ENCODE results near the gene SLC17A3. TPM values are rescaled to one million over a fixed set of nuclear protein-coding genes. Genes with fewer than 3 reads are reported as not detected.

Gene SLC17A3
- total and polyA plus RNA-seq, 2 experiments from 2014 or later: not detected

DNA sequence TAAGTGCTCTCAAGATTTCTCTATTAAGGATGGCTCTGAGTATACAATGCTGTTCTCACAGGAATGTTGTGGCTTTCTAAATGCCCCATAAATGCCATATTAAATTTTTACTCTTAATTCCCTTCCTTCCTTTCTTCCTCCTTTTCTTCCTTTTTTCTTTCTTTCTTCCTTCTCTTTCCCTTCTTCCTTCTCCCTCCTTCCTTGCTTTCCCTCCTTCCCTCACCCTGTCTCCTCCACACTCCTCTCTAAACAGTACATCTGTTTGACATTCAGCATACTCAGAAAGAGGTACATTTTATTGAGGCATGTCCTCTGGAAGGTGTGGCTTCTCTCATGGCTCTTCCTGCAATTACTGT lies 41.8 kb downstream of the SLC17A3 start:
- H3K4me3 ChIP-seq: no peak overlapping the region
- ATAC-seq (no peak), DNase-seq (ENCODE audit: low spot score) (no peak)
- H3K4me1 ChIP-seq (ENCODE audit: insufficient read depth): no peaks in the 10 kb centered on the region
- Mint-ChIP-seq H3K27me3 (ENCODE audit: insufficient read depth, low read depth, poor library complexity) (no peaks in the 10 kb centered on the region), H3K36me3 (ENCODE audit: low read depth) (no peaks in the 10 kb centered on the region), H3K4me3 (no peak overlapping the region), H3K4me1 (peaks cover 2% of the 10 kb centered on the region; the same call in 1 of the 3 replicates), H3K9me3 (no peaks in the 10 kb centered on the region), H3K27ac (no peak overlapping the region)
- no peaks in the 10 kb centered on the region for H4K20me1 ChIP-seq (replicated peaks; ENCODE audit: insufficient read depth)
- H3K27me3 ChIP-seq (ENCODE audit: insufficient read depth): no peaks in the 10 kb centered on the region
- H3K27ac ChIP-seq (ENCODE audit: low read depth): no peak overlapping the region
- no peaks in the 10 kb centered on the region for H3K36me3 ChIP-seq (ENCODE audit: insufficient read depth)
- H3F3A ChIP-seq (replicated peaks; ENCODE audit: low read depth): no peaks in the 10 kb centered on the region
- no peak overlapping the region for H3K4me2 ChIP-seq
- TF ChIP-seq NANOG (IDR thresholded peaks at IDR 0.05; ENCODE audit: borderline replicate concordance) (no peak), ZNF114 (CRISPR knock-in tag; IDR thresholded peaks at IDR 0.05) (no peak), EZH2phosphoT487 (IDR thresholded peaks at IDR 0.05; ENCODE audit: unreplicated experiment) (no peak), ZNF331 (CRISPR knock-in tag; IDR thresholded peaks at IDR 0.05; ENCODE audit: low read depth) (no peak), EZH2 (IDR thresholded peaks at IDR 0.05; ENCODE audit: low read depth, unreplicated experiment) (no peak), CREB1 (CRISPR knock-in tag; IDR thresholded peaks at IDR 0.05; ENCODE audit: low read depth) (no peak), POLR2AphosphoS5 (IDR thresholded peaks at IDR 0.05; ENCODE audit: low read depth) (no peak), JUNB (IDR thresholded peaks at IDR 0.05; ENCODE audit: unreplicated experiment) (no peak), STAT1 (IDR thresholded peaks at IDR 0.05; ENCODE audit: unreplicated experiment) (no peak)
- TF ChIP-seq, protein P1, sequence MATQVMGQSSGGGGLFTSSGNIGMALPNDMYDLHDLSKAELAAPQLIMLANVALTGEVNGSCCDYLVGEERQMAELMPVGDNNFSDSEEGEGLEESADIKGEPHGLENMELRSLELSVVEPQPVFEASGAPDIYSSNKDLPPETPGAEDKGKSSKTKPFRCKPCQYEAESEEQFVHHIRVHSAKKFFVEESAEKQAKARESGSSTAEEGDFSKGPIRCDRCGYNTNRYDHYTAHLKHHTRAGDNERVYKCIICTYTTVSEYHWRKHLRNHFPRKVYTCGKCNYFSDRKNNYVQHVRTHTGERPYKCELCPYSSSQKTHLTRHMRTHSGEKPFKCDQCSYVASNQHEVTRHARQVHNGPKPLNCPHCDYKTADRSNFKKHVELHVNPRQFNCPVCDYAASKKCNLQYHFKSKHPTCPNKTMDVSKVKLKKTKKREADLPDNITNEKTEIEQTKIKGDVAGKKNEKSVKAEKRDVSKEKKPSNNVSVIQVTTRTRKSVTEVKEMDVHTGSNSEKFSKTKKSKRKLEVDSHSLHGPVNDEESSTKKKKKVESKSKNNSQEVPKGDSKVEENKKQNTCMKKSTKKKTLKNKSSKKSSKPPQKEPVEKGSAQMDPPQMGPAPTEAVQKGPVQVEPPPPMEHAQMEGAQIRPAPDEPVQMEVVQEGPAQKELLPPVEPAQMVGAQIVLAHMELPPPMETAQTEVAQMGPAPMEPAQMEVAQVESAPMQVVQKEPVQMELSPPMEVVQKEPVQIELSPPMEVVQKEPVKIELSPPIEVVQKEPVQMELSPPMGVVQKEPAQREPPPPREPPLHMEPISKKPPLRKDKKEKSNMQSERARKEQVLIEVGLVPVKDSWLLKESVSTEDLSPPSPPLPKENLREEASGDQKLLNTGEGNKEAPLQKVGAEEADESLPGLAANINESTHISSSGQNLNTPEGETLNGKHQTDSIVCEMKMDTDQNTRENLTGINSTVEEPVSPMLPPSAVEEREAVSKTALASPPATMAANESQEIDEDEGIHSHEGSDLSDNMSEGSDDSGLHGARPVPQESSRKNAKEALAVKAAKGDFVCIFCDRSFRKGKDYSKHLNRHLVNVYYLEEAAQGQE (IDR thresholded peaks at IDR 0.05; ENCODE audit: unreplicated experiment): no peak
- TF ChIP-seq, protein P2, sequence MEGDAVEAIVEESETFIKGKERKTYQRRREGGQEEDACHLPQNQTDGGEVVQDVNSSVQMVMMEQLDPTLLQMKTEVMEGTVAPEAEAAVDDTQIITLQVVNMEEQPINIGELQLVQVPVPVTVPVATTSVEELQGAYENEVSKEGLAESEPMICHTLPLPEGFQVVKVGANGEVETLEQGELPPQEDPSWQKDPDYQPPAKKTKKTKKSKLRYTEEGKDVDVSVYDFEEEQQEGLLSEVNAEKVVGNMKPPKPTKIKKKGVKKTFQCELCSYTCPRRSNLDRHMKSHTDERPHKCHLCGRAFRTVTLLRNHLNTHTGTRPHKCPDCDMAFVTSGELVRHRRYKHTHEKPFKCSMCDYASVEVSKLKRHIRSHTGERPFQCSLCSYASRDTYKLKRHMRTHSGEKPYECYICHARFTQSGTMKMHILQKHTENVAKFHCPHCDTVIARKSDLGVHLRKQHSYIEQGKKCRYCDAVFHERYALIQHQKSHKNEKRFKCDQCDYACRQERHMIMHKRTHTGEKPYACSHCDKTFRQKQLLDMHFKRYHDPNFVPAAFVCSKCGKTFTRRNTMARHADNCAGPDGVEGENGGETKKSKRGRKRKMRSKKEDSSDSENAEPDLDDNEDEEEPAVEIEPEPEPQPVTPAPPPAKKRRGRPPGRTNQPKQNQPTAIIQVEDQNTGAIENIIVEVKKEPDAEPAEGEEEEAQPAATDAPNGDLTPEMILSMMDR (conservative IDR thresholded peaks at IDR 0.05; ENCODE audit: low read depth in 2 of 2): no peak
- TF ChIP-seq, protein P3, sequence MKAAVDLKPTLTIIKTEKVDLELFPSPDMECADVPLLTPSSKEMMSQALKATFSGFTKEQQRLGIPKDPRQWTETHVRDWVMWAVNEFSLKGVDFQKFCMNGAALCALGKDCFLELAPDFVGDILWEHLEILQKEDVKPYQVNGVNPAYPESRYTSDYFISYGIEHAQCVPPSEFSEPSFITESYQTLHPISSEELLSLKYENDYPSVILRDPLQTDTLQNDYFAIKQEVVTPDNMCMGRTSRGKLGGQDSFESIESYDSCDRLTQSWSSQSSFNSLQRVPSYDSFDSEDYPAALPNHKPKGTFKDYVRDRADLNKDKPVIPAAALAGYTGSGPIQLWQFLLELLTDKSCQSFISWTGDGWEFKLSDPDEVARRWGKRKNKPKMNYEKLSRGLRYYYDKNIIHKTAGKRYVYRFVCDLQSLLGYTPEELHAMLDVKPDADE (IDR thresholded peaks at IDR 0.05): no peak
- TF ChIP-seq, protein P4, sequence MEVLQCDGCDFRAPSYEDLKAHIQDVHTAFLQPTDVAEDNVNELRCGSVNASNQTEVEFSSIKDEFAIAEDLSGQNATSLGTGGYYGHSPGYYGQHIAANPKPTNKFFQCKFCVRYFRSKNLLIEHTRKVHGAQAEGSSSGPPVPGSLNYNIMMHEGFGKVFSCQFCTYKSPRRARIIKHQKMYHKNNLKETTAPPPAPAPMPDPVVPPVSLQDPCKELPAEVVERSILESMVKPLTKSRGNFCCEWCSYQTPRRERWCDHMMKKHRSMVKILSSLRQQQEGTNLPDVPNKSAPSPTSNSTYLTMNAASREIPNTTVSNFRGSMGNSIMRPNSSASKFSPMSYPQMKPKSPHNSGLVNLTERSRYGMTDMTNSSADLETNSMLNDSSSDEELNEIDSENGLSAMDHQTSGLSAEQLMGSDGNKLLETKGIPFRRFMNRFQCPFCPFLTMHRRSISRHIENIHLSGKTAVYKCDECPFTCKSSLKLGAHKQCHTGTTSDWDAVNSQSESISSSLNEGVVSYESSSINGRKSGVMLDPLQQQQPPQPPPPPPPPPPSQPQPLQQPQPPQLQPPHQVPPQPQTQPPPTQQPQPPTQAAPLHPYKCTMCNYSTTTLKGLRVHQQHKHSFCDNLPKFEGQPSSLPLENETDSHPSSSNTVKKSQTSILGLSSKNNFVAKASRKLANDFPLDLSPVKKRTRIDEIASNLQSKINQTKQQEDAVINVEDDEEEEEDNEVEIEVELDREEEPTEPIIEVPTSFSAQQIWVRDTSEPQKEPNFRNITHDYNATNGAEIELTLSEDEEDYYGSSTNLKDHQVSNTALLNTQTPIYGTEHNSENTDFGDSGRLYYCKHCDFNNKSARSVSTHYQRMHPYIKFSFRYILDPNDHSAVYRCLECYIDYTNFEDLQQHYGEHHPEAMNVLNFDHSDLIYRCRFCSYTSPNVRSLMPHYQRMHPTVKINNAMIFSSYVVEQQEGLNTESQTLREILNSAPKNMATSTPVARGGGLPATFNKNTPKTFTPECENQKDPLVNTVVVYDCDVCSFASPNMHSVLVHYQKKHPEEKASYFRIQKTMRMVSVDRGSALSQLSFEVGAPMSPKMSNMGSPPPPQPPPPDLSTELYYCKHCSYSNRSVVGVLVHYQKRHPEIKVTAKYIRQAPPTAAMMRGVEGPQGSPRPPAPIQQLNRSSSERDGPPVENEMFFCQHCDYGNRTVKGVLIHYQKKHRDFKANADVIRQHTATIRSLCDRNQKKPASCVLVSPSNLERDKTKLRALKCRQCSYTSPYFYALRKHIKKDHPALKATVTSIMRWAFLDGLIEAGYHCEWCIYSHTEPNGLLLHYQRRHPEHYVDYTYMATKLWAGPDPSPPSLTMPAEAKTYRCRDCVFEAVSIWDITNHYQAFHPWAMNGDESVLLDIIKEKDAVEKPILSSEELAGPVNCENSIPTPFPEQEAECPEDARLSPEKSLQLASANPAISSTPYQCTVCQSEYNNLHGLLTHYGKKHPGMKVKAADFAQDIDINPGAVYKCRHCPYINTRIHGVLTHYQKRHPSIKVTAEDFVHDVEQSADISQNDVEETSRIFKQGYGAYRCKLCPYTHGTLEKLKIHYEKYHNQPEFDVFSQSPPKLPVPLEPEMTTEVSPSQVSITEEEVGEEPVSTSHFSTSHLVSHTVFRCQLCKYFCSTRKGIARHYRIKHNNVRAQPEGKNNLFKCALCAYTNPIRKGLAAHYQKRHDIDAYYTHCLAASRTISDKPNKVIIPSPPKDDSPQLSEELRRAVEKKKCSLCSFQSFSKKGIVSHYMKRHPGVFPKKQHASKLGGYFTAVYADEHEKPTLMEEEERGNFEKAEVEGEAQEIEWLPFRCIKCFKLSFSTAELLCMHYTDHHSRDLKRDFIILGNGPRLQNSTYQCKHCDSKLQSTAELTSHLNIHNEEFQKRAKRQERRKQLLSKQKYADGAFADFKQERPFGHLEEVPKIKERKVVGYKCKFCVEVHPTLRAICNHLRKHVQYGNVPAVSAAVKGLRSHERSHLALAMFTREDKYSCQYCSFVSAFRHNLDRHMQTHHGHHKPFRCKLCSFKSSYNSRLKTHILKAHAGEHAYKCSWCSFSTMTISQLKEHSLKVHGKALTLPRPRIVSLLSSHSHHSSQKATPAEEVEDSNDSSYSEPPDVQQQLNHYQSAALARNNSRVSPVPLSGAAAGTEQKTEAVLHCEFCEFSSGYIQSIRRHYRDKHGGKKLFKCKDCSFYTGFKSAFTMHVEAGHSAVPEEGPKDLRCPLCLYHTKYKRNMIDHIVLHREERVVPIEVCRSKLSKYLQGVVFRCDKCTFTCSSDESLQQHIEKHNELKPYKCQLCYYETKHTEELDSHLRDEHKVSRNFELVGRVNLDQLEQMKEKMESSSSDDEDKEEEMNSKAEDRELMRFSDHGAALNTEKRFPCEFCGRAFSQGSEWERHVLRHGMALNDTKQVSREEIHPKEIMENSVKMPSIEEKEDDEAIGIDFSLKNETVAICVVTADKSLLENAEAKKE (CRISPR knock-in tag; IDR thresholded peaks at IDR 0.05): no peak
- 0 out of 2 replicates have a peak overlapping the region, but pooled peaks have one; percentile 18 for H2AFZ ChIP-seq
- no peaks in the 10 kb centered on the region for H3K79me2 ChIP-seq (replicated peaks; ENCODE audit: insufficient read depth)
- no peaks in the 10 kb centered on the region for H3K9me2 ChIP-seq (ENCODE audit: insufficient read depth)
